ENCODE measurements around the gene RHO. TPM values are rescaled to one million over a fixed set of nuclear protein-coding genes. Genes with fewer than 3 reads are reported as not detected.

RHO gene
- total RNA-seq, 1 experiment from 2014 or later: not detected

- Mint-ChIP-seq H3K36me3 (peaks cover 5% of the 10 kb centered on the region), H3K27me3 (ENCODE audit: low read depth) (no peaks in the 10 kb centered on the region), H3K4me3 (no peak overlapping the region), H3K4me1 (peaks cover 44% of the 10 kb centered on the region), H3K9me3 (no peaks in the 10 kb centered on the region), H3K27ac (no peak overlapping the region)
- no peak for TF ChIP-seq NFE2L1 (CRISPR knock-in tag; IDR thresholded peaks at IDR 0.05)
- TF ChIP-seq MXD4 (CRISPR knock-in tag; IDR thresholded peaks at IDR 0.05; ENCODE audit: borderline replicate concordance): no peak
- no peak for TF ChIP-seq TP53 (CRISPR knock-in tag; IDR thresholded peaks at IDR 0.05)
- no peak for TF ChIP-seq JAZF1 (CRISPR knock-in tag; IDR thresholded peaks at IDR 0.05)
- TF ChIP-seq FOXJ3 (CRISPR knock-in tag; IDR thresholded peaks at IDR 0.05; ENCODE audit: borderline replicate concordance): no peak
- no peak for TF ChIP-seq GTF2I (CRISPR knock-in tag; conservative IDR thresholded peaks at IDR 0.05)
- TF ChIP-seq TCF7 (CRISPR knock-in tag; IDR thresholded peaks at IDR 0.05; ENCODE audit: low read depth): no peak
- no peak for TF ChIP-seq OVOL2 (CRISPR knock-in tag; IDR thresholded peaks at IDR 0.05; ENCODE audit: borderline replicate concordance)
- no peak for TF ChIP-seq ESRRA (CRISPR knock-in tag; IDR thresholded peaks at IDR 0.05; ENCODE audit: borderline replicate concordance)
- TF ChIP-seq NR1H2 (CRISPR knock-in tag; IDR thresholded peaks at IDR 0.05): no peak
- TF ChIP-seq, protein P1, sequence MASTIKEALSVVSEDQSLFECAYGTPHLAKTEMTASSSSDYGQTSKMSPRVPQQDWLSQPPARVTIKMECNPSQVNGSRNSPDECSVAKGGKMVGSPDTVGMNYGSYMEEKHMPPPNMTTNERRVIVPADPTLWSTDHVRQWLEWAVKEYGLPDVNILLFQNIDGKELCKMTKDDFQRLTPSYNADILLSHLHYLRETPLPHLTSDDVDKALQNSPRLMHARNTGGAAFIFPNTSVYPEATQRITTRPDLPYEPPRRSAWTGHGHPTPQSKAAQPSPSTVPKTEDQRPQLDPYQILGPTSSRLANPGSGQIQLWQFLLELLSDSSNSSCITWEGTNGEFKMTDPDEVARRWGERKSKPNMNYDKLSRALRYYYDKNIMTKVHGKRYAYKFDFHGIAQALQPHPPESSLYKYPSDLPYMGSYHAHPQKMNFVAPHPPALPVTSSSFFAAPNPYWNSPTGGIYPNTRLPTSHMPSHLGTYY (CRISPR knock-in tag; IDR thresholded peaks at IDR 0.05): no peak
- ATAC-seq (no peak), DNase-seq (ENCODE audit: low spot score) (no peak)
- POLR2A ChIA-PET: no interaction called here
- CTCF ChIA-PET: interaction anchor here (1.6 to 2.2 kb wide), 4 partner anchors 9 to 73 kb away, joined by 4 to 12 read pairs (median 7); no protein-coding TSS in a partner anchor
These were observed 27.3 kb downstream of the RHO start for GRCh38 chr3:129555616-129556357.

- H3K9me3 Mint-ChIP-seq: no peaks in the 10 kb centered on the region
- H3K4me1 Mint-ChIP-seq: peaks cover 45% of the 10 kb centered on the region
- H3K27me3 Mint-ChIP-seq (ENCODE audit: low read depth): no peaks in the 10 kb centered on the region
- ChIA-PET POLR2A (no interaction called here), CTCF (interaction anchor here (2.2 kb wide), 1 partner anchor 66 kb away, joined by 9 read pairs; no protein-coding TSS in a partner anchor)
- H3K36me3 Mint-ChIP-seq: peaks cover 5% of the 10 kb centered on the region
- no peak overlapping the region for H3K4me3 Mint-ChIP-seq
- ATAC-seq (no peak), DNase-seq (ENCODE audit: low spot score) (no peak)
- H3K27ac Mint-ChIP-seq: no peak overlapping the region
- TF ChIP-seq TEAD1 (CRISPR knock-in tag; IDR thresholded peaks at IDR 0.05): no peak
- TF ChIP-seq ZNF281 (CRISPR knock-in tag; IDR thresholded peaks at IDR 0.05): no peak
- no peak for TF ChIP-seq HMGXB4 (CRISPR knock-in tag; IDR thresholded peaks at IDR 0.05)
- TF ChIP-seq, protein P2, sequence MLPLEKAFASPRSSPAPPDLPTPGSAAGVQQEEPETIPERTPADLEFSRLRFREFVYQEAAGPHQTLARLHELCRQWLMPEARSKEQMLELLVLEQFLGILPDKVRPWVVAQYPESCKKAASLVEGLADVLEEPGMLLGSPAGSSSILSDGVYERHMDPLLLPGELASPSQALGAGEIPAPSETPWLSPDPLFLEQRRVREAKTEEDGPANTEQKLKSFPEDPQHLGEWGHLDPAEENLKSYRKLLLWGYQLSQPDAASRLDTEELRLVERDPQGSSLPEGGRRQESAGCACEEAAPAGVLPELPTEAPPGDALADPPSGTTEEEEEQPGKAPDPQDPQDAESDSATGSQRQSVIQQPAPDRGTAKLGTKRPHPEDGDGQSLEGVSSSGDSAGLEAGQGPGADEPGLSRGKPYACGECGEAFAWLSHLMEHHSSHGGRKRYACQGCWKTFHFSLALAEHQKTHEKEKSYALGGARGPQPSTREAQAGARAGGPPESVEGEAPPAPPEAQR (CRISPR knock-in tag; IDR thresholded peaks at IDR 0.05): no peak
- TF ChIP-seq ZNF263 (CRISPR knock-in tag; IDR thresholded peaks at IDR 0.05; ENCODE audit: low read depth): no peak
- TF ChIP-seq TP53 (CRISPR knock-in tag; IDR thresholded peaks at IDR 0.05): no peak
- TF ChIP-seq AFF4 (CRISPR knock-in tag; IDR thresholded peaks at IDR 0.05; ENCODE audit: borderline replicate concordance): no peak
- no peak for TF ChIP-seq RELA (CRISPR knock-in tag; IDR thresholded peaks at IDR 0.05; ENCODE audit: borderline replicate concordance)
- no peak for TF ChIP-seq ZNF425 (CRISPR knock-in tag; conservative IDR thresholded peaks at IDR 0.05)
- TF ChIP-seq, protein P3, sequence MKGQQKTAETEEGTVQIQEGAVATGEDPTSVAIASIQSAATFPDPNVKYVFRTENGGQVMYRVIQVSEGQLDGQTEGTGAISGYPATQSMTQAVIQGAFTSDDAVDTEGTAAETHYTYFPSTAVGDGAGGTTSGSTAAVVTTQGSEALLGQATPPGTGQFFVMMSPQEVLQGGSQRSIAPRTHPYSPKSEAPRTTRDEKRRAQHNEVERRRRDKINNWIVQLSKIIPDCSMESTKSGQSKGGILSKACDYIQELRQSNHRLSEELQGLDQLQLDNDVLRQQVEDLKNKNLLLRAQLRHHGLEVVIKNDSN (CRISPR knock-in tag; IDR thresholded peaks at IDR 0.05): no peak
These were observed 27.9 kb downstream of the RHO start for GRCh38 chr3:129556358-129556695.

All from WTC11 (cell line).